Osteoblast (primary cell): ENCODE data around the gene TMCC2. TPM values are rescaled to one million over a fixed set of nuclear protein-coding genes. Genes with fewer than 3 reads are reported as not detected.
"Not testable (repeated sequence)": the region's sequence is repeated elsewhere in the genome, so short reads cannot be mapped to it uniquely, and the experiment has no call there.

ENCODE experiments used
- DNase-seq: peaks from one replicate; pipeline ENCODE4 v3.0.0; 2011; ENCODE audit warnings: low spot score, mixed read lengths; ENCODE audit not compliant: insufficient read length; ENCODE audit errors: missing footprints
- H2AFZ ChIP-seq: 2 replicates; pipeline ENCODE4 v1.6.0; 2011; ENCODE audit warnings: mild to moderate bottlenecking, low read length
- H3K27ac ChIP-seq: 2 replicates; pipeline ENCODE4 v1.5.1; 2011; ENCODE audit warnings: mild to moderate bottlenecking, low read depth, low read length, moderate library complexity
- H3K27me3 ChIP-seq: 2 replicates; pipeline ENCODE4 v1.6.0; 2012; ENCODE audit warnings: mild to moderate bottlenecking, control low read depth, inconsistent platforms, low read length, moderate library complexity; ENCODE audit not compliant: insufficient read depth
- H3K36me3 ChIP-seq: 2 replicates; pipeline ENCODE4 v1.5.1; 2011; ENCODE audit warnings: mild to moderate bottlenecking, low read length, control low read depth, moderate library complexity; ENCODE audit not compliant: insufficient read depth
- H3K4me1 ChIP-seq: 2 replicates; pipeline ENCODE4 v1.5.1; 2011; ENCODE audit warnings: mild to moderate bottlenecking, low read length, control low read depth, moderate library complexity; ENCODE audit not compliant: insufficient read depth
- H3K4me2 ChIP-seq: 2 replicates; pipeline ENCODE4 v1.6.0; 2011; ENCODE audit warnings: mild to moderate bottlenecking, low read length; ENCODE audit not compliant: insufficient read depth
- H3K4me3 ChIP-seq: fragments of 200-600 bp; sonication (generic); 3 replicates; pipeline ENCODE4 v1.5.1; 2012; ENCODE audit warnings: mild to moderate bottlenecking, low read length, inconsistent platforms; ENCODE audit not compliant: insufficient read depth
- H3K79me2 ChIP-seq: 2 replicates; pipeline ENCODE4 v1.6.0; 2012; ENCODE audit warnings: mild to moderate bottlenecking, low read length, control low read depth, inconsistent platforms; ENCODE audit not compliant: insufficient read depth
- H3K9me3 ChIP-seq: 2 replicates; pipeline ENCODE4 v1.5.1; 2011; ENCODE audit warnings: low read depth, low read length, control low read depth
- H4K20me1 ChIP-seq: 2 replicates; pipeline ENCODE4 v1.6.0; 2012; ENCODE audit warnings: mild to moderate bottlenecking, low read length, control low read depth; ENCODE audit not compliant: insufficient read depth
- CTCF ChIP-seq: IDR thresholded peaks from 2 replicates; pipeline ENCODE4 v1.5.1; 2011; ENCODE audit warnings: mild to moderate bottlenecking, low read depth, low read length, moderate library complexity; ENCODE audit errors: extremely low read depth
- total RNA-seq: library from RNA; depleted of rRNA; stranded (reverse); fragments of >200 nt; gene quantifications from 2 replicates; pipeline ENCODE4 v1.2.3, GENCODE V29; 2012

TMCC2 gene
- total RNA-seq, 1 donor = 1.8 TPM

GRCh38 chr1:205276689-205277065 is 48.9 kb downstream of the TMCC2 start:
- Histone ChIP-seq H3K4me3 (no peak overlapping the region), H3K9me3 (no peaks in the 10 kb centered on the region), H4K20me1 (no peaks in the 10 kb centered on the region), H2AFZ (no peak overlapping the region), H3K36me3 (no peaks in the 10 kb centered on the region), H3K79me2 (no peaks in the 10 kb centered on the region), H3K27ac (no peak overlapping the region), H3K4me1 (peaks cover 1% of the 10 kb centered on the region), H3K4me2 (no peak overlapping the region), H3K27me3 (no peaks in the 10 kb centered on the region)
- no peak for TF ChIP-seq CTCF
- peak; percentile 39 for DNase-seq

- Histone ChIP-seq H3K27me3 (no peaks in the 10 kb centered on the region), H4K20me1 (no peaks in the 10 kb centered on the region), H3K9me3 (no peaks in the 10 kb centered on the region), H3K4me3 (no peak overlapping the region), H3K79me2 (no peaks in the 10 kb centered on the region), H3K27ac (no peak overlapping the region), H2AFZ (no peak overlapping the region), H3K36me3 (no peaks in the 10 kb centered on the region), H3K4me1 (peaks cover 12% of the 10 kb centered on the region), H3K4me2 (no peak overlapping the region)
- peak; percentile 59 for DNase-seq
- no peak for TF ChIP-seq CTCF
Observed at GRCh38 chr1:205279986-205280385, 52.2 kb downstream of the TMCC2 start.

GRCh38 chr1:205280666-205281395 is 53.1 kb downstream of the TMCC2 start:
- DNase-seq, H4K20me1 ChIP-seq, H3K27me3 ChIP-seq, H3K27ac ChIP-seq, H3K4me2 ChIP-seq, H3K36me3 ChIP-seq, H2AFZ ChIP-seq, H3K4me3 ChIP-seq, H3K9me3 ChIP-seq, H3K79me2 ChIP-seq: not testable (repeated sequence)
- H3K4me1 ChIP-seq = peaks cover 20% of the 10 kb centered on the region

- peaks cover 47% of the 10 kb centered on the region for H3K4me1 ChIP-seq
- no peak overlapping the region for H3K4me2 ChIP-seq
- TF ChIP-seq CTCF = no peak
- H3K4me3 ChIP-seq = no peak overlapping the region
- no peaks in the 10 kb centered on the region for H3K36me3 ChIP-seq
- peak overlapping the region; percentile 31 for H2AFZ ChIP-seq
- H3K79me2 ChIP-seq = no peaks in the 10 kb centered on the region
- peak overlapping the region; percentile 76 for H3K27ac ChIP-seq
- H4K20me1 ChIP-seq = no peaks in the 10 kb centered on the region
- no peaks in the 10 kb centered on the region for H3K9me3 ChIP-seq
- no peaks in the 10 kb centered on the region for H3K27me3 ChIP-seq
- no peak for DNase-seq
Observed at GRCh38 chr1:205283270-205284147, 55.8 kb downstream of the TMCC2 start.
